A673 (cell line): ENCODE data around the gene ZNF366. TPM values are rescaled to one million over a fixed set of nuclear protein-coding genes. Genes with fewer than 3 reads are reported as not detected.

Experiments
- BruUV-seq: library from RNA; stranded (reverse); fragments of 400-500 nt; replicated peaks from 2 replicates; lab custom pipeline; 2021; lab: Mats Ljungman, UMichigan
- CTCF ChIA-PET: fragments of 300-600 bp; sonication (Branson Sonifier 250); formaldehyde crosslinking; loops from one replicate; lab custom pipeline; 2022; ENCODE audit warnings: antibody characterized with exemption; lab: Charles Lee
- POLR2A ChIA-PET: fragments of 300-600 bp; sonication (Branson Sonifier 250); formaldehyde crosslinking; loops from one replicate; lab custom pipeline; 2022; ENCODE audit warnings: antibody characterized with exemption; ENCODE audit not compliant: low non-redundant PET; lab: Charles Lee
- DNase-seq: peaks from one replicate; pipeline ENCODE4 v3.0.0-alpha.2; 2015; ENCODE audit warnings: low spot score
- H3K27ac ChIP-seq: fragments of 200-600 bp; sonication (generic); 2 replicates; pipeline ENCODE4 v1.5.1; 2016; ENCODE audit warnings: mixed run types, low read depth, mild to moderate bottlenecking, mixed read lengths, antibody characterized with exemption, low read length; ENCODE audit not compliant: poor library complexity, severe bottlenecking
- H3K27me3 ChIP-seq: fragments of 200-600 bp; sonication (generic); replicated peaks from 2 replicates; pipeline ENCODE4 v1.6.1; 2017; ENCODE audit warnings: mixed run types, low read depth, mild to moderate bottlenecking, mixed read lengths, antibody characterized with exemption, low read length; ENCODE audit not compliant: insufficient read depth, poor library complexity
- H3K36me3 ChIP-seq: fragments of 200-600 bp; sonication (generic); 2 replicates; pipeline ENCODE4 v1.6.1; 2016; ENCODE audit warnings: mixed run types, mild to moderate bottlenecking, mixed read lengths, antibody characterized with exemption, low read length; ENCODE audit not compliant: insufficient read depth, poor library complexity, severe bottlenecking
- H3K4me1 ChIP-seq: fragments of 200-600 bp; sonication (generic); 2 replicates; pipeline ENCODE4 v1.6.1; 2017; ENCODE audit warnings: mixed run types, mild to moderate bottlenecking, mixed read lengths, antibody characterized with exemption, low read length; ENCODE audit not compliant: insufficient read depth, poor library complexity, severe bottlenecking
- H3K4me3 ChIP-seq: fragments of 200-600 bp; sonication (generic); 2 replicates; pipeline ENCODE4 v1.5.1; 2016; ENCODE audit warnings: low read depth, mixed run types, mild to moderate bottlenecking, mixed read lengths, low read length; ENCODE audit not compliant: poor library complexity, severe bottlenecking
- H3K9me3 ChIP-seq: fragments of 200-600 bp; sonication (generic); 2 replicates; pipeline ENCODE4 v1.6.1; 2016; ENCODE audit warnings: mixed run types, low read depth, mild to moderate bottlenecking, mixed read lengths, antibody characterized with exemption, low read length; ENCODE audit not compliant: poor library complexity, severe bottlenecking
- CTCF ChIP-seq: fragments of 300-800, 200-600 bp; sonication (generic); conservative IDR thresholded peaks from 2 replicates; pipeline ENCODE4 v1.5.1; 2017; ENCODE audit warnings: low read depth, mild to moderate bottlenecking, antibody characterized with exemption, low read length, moderate library complexity, mixed read lengths
- EZH2 ChIP-seq: fragments of 200-600 bp; sonication (generic); IDR thresholded peaks from 2 replicates; pipeline ENCODE4 v1.6.1; 2017; ENCODE audit warnings: borderline replicate concordance, low read depth, mild to moderate bottlenecking, mixed read lengths, antibody characterized with exemption, low read length; ENCODE audit not compliant: poor library complexity, severe bottlenecking
- intact Hi-C: fragments of 100-400 bp; cut with micrococcal nuclease; formaldehyde crosslinking; loops from one replicate; pipeline ENCODE4 v1.10.0; 2022; ENCODE audit not compliant: unreplicated experiment
- total RNA-seq: library from RNA; stranded (reverse); gene quantifications from 2 replicates; pipeline ENCODE4 v1.2.3, GENCODE V29; 2021

Gene ZNF366
- total RNA-seq, 1 experiment from 2014 or later, result not detected

GRCh38 chr5:72516916-72517315 lies 9.7 kb upstream of the ZNF366 start:
- intact Hi-C loops, result no loop called here
- TF ChIP-seq EZH2 (no peak), CTCF (no peak)
- Histone ChIP-seq H3K4me1 (no peaks in the 10 kb centered on the region), H3K9me3 (no peaks in the 10 kb centered on the region), H3K4me3 (no peak overlapping the region), H3K27ac (no peak overlapping the region), H3K36me3 (no peaks in the 10 kb centered on the region), H3K27me3 (no peaks in the 10 kb centered on the region)
- BruUV-seq, result no TSS peak
- DNase-seq, result no peak
- ChIA-PET CTCF (no interaction called here), POLR2A (no interaction called here)

- no peak for DNase-seq
- no peak for TF ChIP-seq EZH2
- TF ChIP-seq CTCF, result no peak
- no TSS peak for BruUV-seq
- Histone ChIP-seq H3K9me3 (no peaks in the 10 kb centered on the region), H3K27ac (no peak overlapping the region), H3K36me3 (no peaks in the 10 kb centered on the region), H3K27me3 (no peaks in the 10 kb centered on the region), H3K4me3 (no peak overlapping the region), H3K4me1 (no peaks in the 10 kb centered on the region)
- ChIA-PET CTCF (no interaction called here), POLR2A (no interaction called here)
- intact Hi-C loops, result no loop called here
These were observed 8.0 kb upstream of the ZNF366 start for GRCh38 chr5:72515211-72515610.

GRCh38 chr5:72512593-72512860 lies 5.3 kb upstream of the ZNF366 start:
- Histone ChIP-seq H3K27ac (no peak overlapping the region), H3K4me1 (no peaks in the 10 kb centered on the region), H3K4me3 (no peak overlapping the region), H3K9me3 (no peaks in the 10 kb centered on the region), H3K36me3 (no peaks in the 10 kb centered on the region), H3K27me3 (no peaks in the 10 kb centered on the region)
- no TSS peak for BruUV-seq
- TF ChIP-seq CTCF (no peak), EZH2 (no peak)
- POLR2A ChIA-PET, result no interaction called here
- CTCF ChIA-PET, result no interaction called here
- intact Hi-C loops, result no loop called here
- DNase-seq, result no peak
